Measurements from ENCODE around the gene DYNLT1.

DNA sequence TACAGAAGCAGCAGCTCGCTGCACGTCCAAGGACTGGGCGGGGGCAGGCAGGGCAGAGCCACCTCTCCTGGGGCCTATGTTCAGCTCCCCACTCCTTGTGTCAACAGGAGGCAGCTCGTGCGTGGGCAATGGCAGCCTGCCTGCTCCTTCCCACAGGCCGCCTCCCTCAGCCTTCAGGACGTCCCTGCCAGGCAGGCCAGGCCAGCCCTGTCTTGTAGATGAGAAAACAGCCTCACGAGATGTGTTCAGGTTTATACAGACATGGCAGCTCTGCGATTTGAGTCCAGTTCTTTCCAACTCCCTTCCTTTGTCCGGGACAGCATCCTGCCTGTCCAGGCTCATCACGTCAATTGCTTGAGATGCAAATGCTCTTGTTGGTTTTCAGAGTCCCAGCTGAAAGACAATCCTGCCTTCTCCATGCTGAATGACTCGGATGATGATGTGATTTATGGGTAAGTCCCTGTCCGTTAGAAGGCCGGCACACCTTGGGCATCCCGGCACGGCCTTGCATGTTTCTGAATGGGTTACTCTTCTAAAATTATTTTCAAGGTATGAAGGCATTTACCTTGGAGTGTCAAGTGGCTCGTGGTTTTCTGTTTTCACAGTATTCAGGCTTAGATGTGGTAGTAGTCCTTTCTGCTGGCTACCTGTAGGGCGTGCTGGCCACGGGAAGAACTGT, 13.5 kb downstream of the DYNLT1 start:
- TF ChIP-seq, protein P1, sequence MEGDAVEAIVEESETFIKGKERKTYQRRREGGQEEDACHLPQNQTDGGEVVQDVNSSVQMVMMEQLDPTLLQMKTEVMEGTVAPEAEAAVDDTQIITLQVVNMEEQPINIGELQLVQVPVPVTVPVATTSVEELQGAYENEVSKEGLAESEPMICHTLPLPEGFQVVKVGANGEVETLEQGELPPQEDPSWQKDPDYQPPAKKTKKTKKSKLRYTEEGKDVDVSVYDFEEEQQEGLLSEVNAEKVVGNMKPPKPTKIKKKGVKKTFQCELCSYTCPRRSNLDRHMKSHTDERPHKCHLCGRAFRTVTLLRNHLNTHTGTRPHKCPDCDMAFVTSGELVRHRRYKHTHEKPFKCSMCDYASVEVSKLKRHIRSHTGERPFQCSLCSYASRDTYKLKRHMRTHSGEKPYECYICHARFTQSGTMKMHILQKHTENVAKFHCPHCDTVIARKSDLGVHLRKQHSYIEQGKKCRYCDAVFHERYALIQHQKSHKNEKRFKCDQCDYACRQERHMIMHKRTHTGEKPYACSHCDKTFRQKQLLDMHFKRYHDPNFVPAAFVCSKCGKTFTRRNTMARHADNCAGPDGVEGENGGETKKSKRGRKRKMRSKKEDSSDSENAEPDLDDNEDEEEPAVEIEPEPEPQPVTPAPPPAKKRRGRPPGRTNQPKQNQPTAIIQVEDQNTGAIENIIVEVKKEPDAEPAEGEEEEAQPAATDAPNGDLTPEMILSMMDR (IDR thresholded peaks at IDR 0.05), result no peak
- TF ChIP-seq POLR2A (IDR thresholded peaks at IDR 0.05), result no peak
- peak in 1 of 2 donors; percentile 24 for TF ChIP-seq EP300 (IDR thresholded peaks at IDR 0.05)
